CD4-positive, alpha-beta T cell treated with Interferon gamma for 1 hour (primary cell): ENCODE data around the gene ADAM12.
"Not testable (repeated sequence)": the region's sequence is repeated elsewhere in the genome, so short reads cannot be mapped to it uniquely, and the experiment has no call there.

ENCODE experiments used
- DNase-seq: peaks from one replicate; pipeline ENCODE4 v3.0.0-alpha.2; 2020

ADAM12 gene

GRCh38 chr10:126256864-126257263 is 131.4 kb downstream of the ADAM12 start:
- no peak for DNase-seq

GRCh38 chr10:126255313-126255712 is 133.0 kb downstream of the ADAM12 start:
- no peak for DNase-seq

GRCh38 chr10:126253611-126253998 is 134.7 kb downstream of the ADAM12 start:
- no peak for DNase-seq

- DNase-seq: no peak
Measured at GRCh38 chr10:126252884-126253610, 135.2 kb downstream of the ADAM12 start.

- DNase-seq: no peak
Measured at GRCh38 chr10:126251778-126252407, 136.4 kb downstream of the ADAM12 start.

- DNase-seq: no peak
Measured at GRCh38 chr10:126250527-126251310, 137.6 kb downstream of the ADAM12 start.

GRCh38 chr10:126250045-126250444 is 138.2 kb downstream of the ADAM12 start:
- no peak for DNase-seq

- DNase-seq: no peak
Measured at GRCh38 chr10:126247446-126247975, 140.8 kb downstream of the ADAM12 start.

GRCh38 chr10:126246396-126246795 is 141.9 kb downstream of the ADAM12 start:
- not testable (repeated sequence) for DNase-seq

GRCh38 chr10:126245501-126245900 is 142.8 kb downstream of the ADAM12 start:
- no peak for DNase-seq

- DNase-seq: no peak
Measured at GRCh38 chr10:126243971-126244370, 144.3 kb downstream of the ADAM12 start.

GRCh38 chr10:126243306-126243705 is 145.0 kb downstream of the ADAM12 start:
- no peak for DNase-seq

GRCh38 chr10:126242397-126243260 is 145.6 kb downstream of the ADAM12 start:
- DNase-seq: no peak

GRCh38 chr10:126240483-126240882 is 147.8 kb downstream of the ADAM12 start:
- no peak for DNase-seq

GRCh38 chr10:126239844-126240243 is 148.4 kb downstream of the ADAM12 start:
- no peak for DNase-seq

GRCh38 chr10:126235979-126236851 is 152.1 kb downstream of the ADAM12 start:
- DNase-seq: no peak

GRCh38 chr10:126235091-126235978 is 152.9 kb downstream of the ADAM12 start:
- DNase-seq: no peak

- no peak for DNase-seq
Measured at GRCh38 chr10:126234630-126235029, 153.6 kb downstream of the ADAM12 start.

GRCh38 chr10:126233182-126234148 is 154.8 kb downstream of the ADAM12 start:
- no peak for DNase-seq
